CD14-positive monocyte (primary cell): ENCODE data around the gene SLC12A6. TPM values are rescaled to one million over a fixed set of nuclear protein-coding genes. Genes with fewer than 3 reads are reported as not detected.

Experiments used
- DNase-seq, 3 donors: peaks; one replicate each; pipeline ENCODE4 v3.0.0-alpha.2; 2011 to 2022
- H2AFZ ChIP-seq: 2 replicates; pipeline ENCODE4 v1.6.0; 2012; ENCODE audit warnings: mild to moderate bottlenecking, low read depth, low read length, inconsistent platforms; ENCODE audit not compliant: insufficient read depth, poor library complexity, severe bottlenecking
- H3K27ac ChIP-seq, 2 donors: 1 replicate in 1 of 2; 2 replicates in 1 of 2; pipeline ENCODE4 v1.5.1; 2012 to 2013; ENCODE audit warnings: low read length in 2 of 2, control low read depth in 1 of 2, inconsistent platforms in 1 of 2, low read depth in 1 of 2, mild to moderate bottlenecking in 1 of 2
- H3K27me3 ChIP-seq, 2 donors: one replicate each; pipeline versions ENCODE4 v1.6.0 to v1.6.1; 2011 to 2013; ENCODE audit warnings: low read length in 2 of 2; ENCODE audit not compliant: control insufficient read depth in 2 of 2, insufficient read depth in 2 of 2
- H3K36me3 ChIP-seq, 2 donors: replicated peaks in 1 of 2; 1 replicate in 1 of 2; 2 replicates in 1 of 2; pipeline versions ENCODE4 v1.5.1 to v1.6.1; 2012 to 2013; ENCODE audit warnings: low read length in 2 of 2, control low read depth in 1 of 2, inconsistent platforms in 1 of 2, mild to moderate bottlenecking in 1 of 2; ENCODE audit not compliant: insufficient read depth in 2 of 2, control insufficient read depth in 1 of 2
- H3K4me1 ChIP-seq, 2 donors: 1 replicate in 1 of 2; 2 replicates in 1 of 2; pipeline versions ENCODE4 v1.5.1 to v1.6.1; 2012 to 2013; ENCODE audit warnings: low read length in 2 of 2, control low read depth in 1 of 2, inconsistent platforms in 1 of 2, mild to moderate bottlenecking in 1 of 2, moderate library complexity in 1 of 2; ENCODE audit not compliant: insufficient read depth in 2 of 2, control insufficient read depth in 1 of 2
- H3K4me2 ChIP-seq: replicated peaks from 2 replicates; pipeline ENCODE3; 2012; ENCODE audit warnings: low read length, moderate library complexity, mild to moderate bottlenecking; ENCODE audit not compliant: poor library complexity, severe bottlenecking; ENCODE audit errors: extremely low read depth
- H3K4me3 ChIP-seq, 3 experiments: fragments of 200-600 bp in 1 of 3; sonication (generic) in 1 of 3; replicated peaks in 1 of 3; 1 replicate in 2 of 3; 2 replicates in 1 of 3; pipeline ENCODE4 v1.5.1; 2011 to 2013; ENCODE audit warnings: low read length in 3 of 3, mild to moderate bottlenecking in 3 of 3, control low read depth in 2 of 3, low read depth in 2 of 3, inconsistent platforms in 1 of 3, moderate library complexity in 1 of 3
- H3K79me2 ChIP-seq: 2 replicates; pipeline ENCODE4 v1.6.0; 2012; ENCODE audit warnings: mild to moderate bottlenecking, control low read depth, inconsistent platforms, low read length, moderate library complexity; ENCODE audit not compliant: insufficient read depth
- H3K9ac ChIP-seq: 2 replicates; pipeline ENCODE4 v1.6.0; 2017; ENCODE audit warnings: low read length, mild to moderate bottlenecking; ENCODE audit not compliant: insufficient read depth, poor library complexity, severe bottlenecking
- H3K9me3 ChIP-seq, 2 donors: replicated peaks in 1 of 2; 1 replicate in 1 of 2; 2 replicates in 1 of 2; pipeline versions ENCODE4 v1.5.1 to v1.6.1; 2012 to 2013; ENCODE audit warnings: low read length in 2 of 2, control low read depth in 1 of 2; ENCODE audit not compliant: control insufficient read depth in 1 of 2, insufficient read depth in 1 of 2
- H4K20me1 ChIP-seq: 2 replicates; pipeline ENCODE4 v1.6.0; 2012; ENCODE audit warnings: mild to moderate bottlenecking, low read length, control low read depth, moderate library complexity; ENCODE audit not compliant: insufficient read depth
- H3K27ac Mint-ChIP-seq, 7 donors: one replicate each; pipeline ENCODE4 v1.8.0; 2020; ENCODE audit warnings: mild to moderate bottlenecking in 7 of 7, mixed read lengths in 7 of 7, moderate library complexity in 6 of 7, inconsistent platforms in 2 of 7
- H3K27me3 Mint-ChIP-seq, 3 donors: one replicate each; pipeline ENCODE4 v1.8.0; 2021 to 2022; ENCODE audit warnings: low read depth in 3 of 3, mild to moderate bottlenecking in 3 of 3, mixed read lengths in 3 of 3, moderate library complexity in 3 of 3, inconsistent platforms in 1 of 3
- H3K36me3 Mint-ChIP-seq, 2 donors: one replicate each; pipeline ENCODE4 v1.8.0; 2020; ENCODE audit warnings: mixed read lengths in 2 of 2, inconsistent platforms in 1 of 2, mild to moderate bottlenecking in 1 of 2
- H3K4me1 Mint-ChIP-seq: one replicate; pipeline ENCODE4 v1.8.0; 2020; ENCODE audit warnings: mild to moderate bottlenecking, mixed read lengths
- H3K4me3 Mint-ChIP-seq, 2 donors: one replicate each; pipeline ENCODE4 v1.8.0; 2020; ENCODE audit warnings: mild to moderate bottlenecking in 2 of 2, mixed read lengths in 2 of 2, moderate library complexity in 1 of 2
- H3K9me3 Mint-ChIP-seq, 7 donors: one replicate each; pipeline ENCODE4 v1.8.0; 2020 to 2022; ENCODE audit warnings: mixed read lengths in 7 of 7, mild to moderate bottlenecking in 6 of 7, moderate library complexity in 6 of 7, inconsistent platforms in 2 of 7
- WGBS: methylation state at CpG from one replicate; pipeline ENCODE4 v1.1.5; 2013; ENCODE audit warnings: missing lambda C conversion rate; ENCODE audit not compliant: insufficient coverage; 5-methylcytosine and 5-hydroxymethylcytosine counted together
- intact Hi-C, 2 donors: fragments of 100-400 bp; cut with micrococcal nuclease; formaldehyde crosslinking; loops; one replicate each; pipeline versions ENCODE4 v1.15.0 to v1.15.1; 2023
- polyA plus RNA-seq, 3 donors: library from polyadenylated mRNA; depleted of rRNA in 1 of 3; unstranded in 2 of 3; stranded (reverse) in 1 of 3; fragments of 300-500 nt in 2 of 3; fragments of >200 nt in 1 of 3; fragmentation: Illumina TruSeq in 2 of 3; gene quantifications; 1 replicate in 2 of 3; 2 replicates in 1 of 3; pipeline ENCODE4 v1.2.3, GENCODE V29; 2012 to 2021
- TF ChIP-seq, protein P1 (sequence below): fragments of 200-600 bp; IDR thresholded peaks from one replicate; pipeline ENCODE4 v1.8.0; 2022; ENCODE audit warnings: antibody characterized with exemption, mild to moderate bottlenecking

The SLC12A6 gene
- polyA plus RNA-seq, 3 donors, result 5.4 to 80.0 (median 8.0) TPM

DNA sequence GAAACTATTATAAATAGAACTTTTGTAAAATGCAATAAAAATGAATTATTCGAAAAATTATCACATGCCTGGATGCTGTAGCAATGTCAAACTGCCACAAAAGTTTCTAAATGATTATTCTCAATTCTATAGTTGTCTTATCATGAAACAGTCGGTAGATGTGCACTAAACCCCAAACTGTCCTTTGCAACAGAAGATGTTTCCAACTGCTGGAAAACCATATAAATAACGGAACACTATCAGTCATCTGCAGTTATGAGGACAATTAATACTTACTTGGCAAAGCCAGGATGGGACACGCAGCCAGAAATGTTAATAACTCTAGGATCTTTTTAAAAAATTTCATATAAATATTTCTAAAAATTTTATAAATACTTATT is 95.3 kb downstream of the SLC12A6 start:
- Histone ChIP-seq H3K36me3 (peaks cover 84 to 94% of the 10 kb centered on the region in 2 donors), H3K9me3 (no peaks in the 10 kb centered on the region), H4K20me1 (peaks cover 5% of the 10 kb centered on the region), H3K79me2 (no peaks in the 10 kb centered on the region), H3K4me2 (no peak overlapping the region), H3K4me1 (no peaks in the 10 kb centered on the region), H3K4me3 (no peak overlapping the region), H3K27me3 (no peaks in the 10 kb centered on the region), H3K27ac (no peak overlapping the region), H2AFZ (no peak overlapping the region), H3K9ac (no peak overlapping the region)
- TF ChIP-seq, protein P1, sequence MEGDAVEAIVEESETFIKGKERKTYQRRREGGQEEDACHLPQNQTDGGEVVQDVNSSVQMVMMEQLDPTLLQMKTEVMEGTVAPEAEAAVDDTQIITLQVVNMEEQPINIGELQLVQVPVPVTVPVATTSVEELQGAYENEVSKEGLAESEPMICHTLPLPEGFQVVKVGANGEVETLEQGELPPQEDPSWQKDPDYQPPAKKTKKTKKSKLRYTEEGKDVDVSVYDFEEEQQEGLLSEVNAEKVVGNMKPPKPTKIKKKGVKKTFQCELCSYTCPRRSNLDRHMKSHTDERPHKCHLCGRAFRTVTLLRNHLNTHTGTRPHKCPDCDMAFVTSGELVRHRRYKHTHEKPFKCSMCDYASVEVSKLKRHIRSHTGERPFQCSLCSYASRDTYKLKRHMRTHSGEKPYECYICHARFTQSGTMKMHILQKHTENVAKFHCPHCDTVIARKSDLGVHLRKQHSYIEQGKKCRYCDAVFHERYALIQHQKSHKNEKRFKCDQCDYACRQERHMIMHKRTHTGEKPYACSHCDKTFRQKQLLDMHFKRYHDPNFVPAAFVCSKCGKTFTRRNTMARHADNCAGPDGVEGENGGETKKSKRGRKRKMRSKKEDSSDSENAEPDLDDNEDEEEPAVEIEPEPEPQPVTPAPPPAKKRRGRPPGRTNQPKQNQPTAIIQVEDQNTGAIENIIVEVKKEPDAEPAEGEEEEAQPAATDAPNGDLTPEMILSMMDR, result no peak
- H3K4me3 Mint-ChIP-seq, result no peak overlapping the region
- no peaks in the 10 kb centered on the region for H3K4me1 Mint-ChIP-seq
- no peak for DNase-seq
- H3K9me3 Mint-ChIP-seq, result no peaks in the 10 kb centered on the region
- intact Hi-C loops, result loop anchor here (2.0 to 10.0 kb wide), 3 partner anchors 30 to 122 kb away; partner anchors contain the start of genes LPCAT4 (in 1 of the 2), NOP10 (in 1 of the 2) and NUTM1 (in 1 of the 2)
- H3K27me3 Mint-ChIP-seq, result peaks cover 0 to 2% (median 0%) of the 10 kb centered on the region in 3 donors
- H3K27ac Mint-ChIP-seq, result no peak overlapping the region
- peaks cover 80 to 94% of the 10 kb centered on the region in 2 donors for H3K36me3 Mint-ChIP-seq
- WGBS, result 100% methylated on average over 1 of the region's 4 CpGs

DNA sequence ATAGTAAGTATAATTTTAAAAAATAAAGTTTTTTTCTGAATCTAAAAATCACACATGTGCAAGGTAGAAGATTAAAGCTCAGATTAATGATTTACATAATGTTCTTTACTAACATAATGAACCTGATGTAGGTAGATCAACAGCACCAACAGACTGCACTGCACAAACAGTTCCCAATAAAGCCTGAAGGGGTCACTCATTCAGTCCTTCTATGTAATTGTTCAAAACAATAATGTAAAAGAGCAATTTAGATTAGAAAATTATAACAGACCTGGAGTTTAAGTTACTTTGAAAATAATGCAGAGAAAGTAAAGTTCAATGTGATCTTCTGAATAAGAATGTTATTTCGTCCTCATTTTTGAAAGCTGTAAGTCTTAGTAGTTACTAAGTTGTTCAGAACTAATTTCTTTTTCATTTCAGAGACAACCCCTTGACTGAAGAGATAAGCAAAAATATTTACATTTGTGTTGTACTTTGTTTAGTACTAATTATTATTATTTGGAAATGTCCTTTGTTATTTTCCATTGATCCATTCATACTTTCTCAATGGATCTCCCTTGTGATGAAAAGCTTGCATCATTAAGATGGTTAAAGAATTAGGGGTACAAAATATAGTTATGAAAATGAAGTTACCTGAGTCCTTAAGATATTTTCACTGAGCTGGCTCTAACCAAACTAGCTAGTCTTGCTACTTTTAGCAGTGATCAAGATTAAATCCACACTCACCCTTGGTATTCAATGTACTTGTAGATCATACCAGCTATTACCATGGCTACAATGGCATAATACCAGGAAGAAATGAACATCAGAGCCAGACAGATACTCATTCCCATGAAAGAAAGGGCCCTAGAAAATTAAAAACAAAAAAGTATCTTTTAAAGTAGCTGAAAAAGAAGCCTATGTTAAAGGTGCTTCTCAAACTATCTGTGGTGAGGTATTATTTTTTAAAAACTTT is 95.9 kb downstream of the SLC12A6 start:
- H3K9ac ChIP-seq, result no peak overlapping the region
- H3K4me3 ChIP-seq, result no peak overlapping the region
- Mint-ChIP-seq H3K9me3 (no peaks in the 10 kb centered on the region), H3K4me1 (no peaks in the 10 kb centered on the region), H3K27me3 (peaks cover 0 to 2% (median 0%) of the 10 kb centered on the region in 3 donors), H3K27ac (no peak overlapping the region), H3K36me3 (peaks cover 82 to 94% of the 10 kb centered on the region in 2 donors), H3K4me3 (no peak overlapping the region)
- no peaks in the 10 kb centered on the region for H3K79me2 ChIP-seq
- H3K4me2 ChIP-seq, result no peak overlapping the region
- no peak overlapping the region for H2AFZ ChIP-seq
- no peak overlapping the region for H3K27ac ChIP-seq
- DNase-seq, result peak; percentile 15 to 53 (median 35)
- no CpG with 5 or more reads among the region's 1 CpG for WGBS
- no peaks in the 10 kb centered on the region for H3K9me3 ChIP-seq
- no peaks in the 10 kb centered on the region for H3K4me1 ChIP-seq
- TF ChIP-seq, protein P1, result peak; percentile 88
- peaks cover 5% of the 10 kb centered on the region for H4K20me1 ChIP-seq
- H3K36me3 ChIP-seq, result peaks cover 86 to 94% of the 10 kb centered on the region in 2 donors
- intact Hi-C loops, result loop anchor here (2.0 to 10.0 kb wide), 3 partner anchors 31 to 123 kb away; partner anchors contain the start of genes LPCAT4 (in 1 of the 2), NOP10 (in 1 of the 2) and NUTM1 (in 1 of the 2)
- no peaks in the 10 kb centered on the region for H3K27me3 ChIP-seq
